Astrocyte of the cerebellum (primary cell): Measurements from ENCODE around the gene COL4A2.
A peak's percentile ranks its signal among the peaks of the same experiment; 100 is the strongest.

ENCODE experiments used
- DNase-seq: peaks from one replicate; pipeline ENCODE4 v3.0.0-alpha.2; 2011; ENCODE audit warnings: low read depth
- H3K4me3 ChIP-seq: 2 replicates; pipeline ENCODE4 v1.5.1; 2011; ENCODE audit warnings: mild to moderate bottlenecking, low read depth, low read length, moderate library complexity
- in situ Hi-C: cut with HindIII; loops from 2 replicates; pipeline ENCODE4 v1.10.0; 2017; ENCODE audit warnings: low sequenced_read_pairs
- TF ChIP-seq, protein P1 (sequence below): IDR thresholded peaks from 2 replicates; pipeline ENCODE4 v1.5.1; 2012; ENCODE audit warnings: low read length, low read depth, moderate library complexity, mild to moderate bottlenecking; ENCODE audit errors: missing control alignments

Gene COL4A2

GRCh38 chr13:110281736-110282135 lies 25.3 kb upstream of the COL4A2 start:
- no peak for DNase-seq
- TF ChIP-seq, protein P1, sequence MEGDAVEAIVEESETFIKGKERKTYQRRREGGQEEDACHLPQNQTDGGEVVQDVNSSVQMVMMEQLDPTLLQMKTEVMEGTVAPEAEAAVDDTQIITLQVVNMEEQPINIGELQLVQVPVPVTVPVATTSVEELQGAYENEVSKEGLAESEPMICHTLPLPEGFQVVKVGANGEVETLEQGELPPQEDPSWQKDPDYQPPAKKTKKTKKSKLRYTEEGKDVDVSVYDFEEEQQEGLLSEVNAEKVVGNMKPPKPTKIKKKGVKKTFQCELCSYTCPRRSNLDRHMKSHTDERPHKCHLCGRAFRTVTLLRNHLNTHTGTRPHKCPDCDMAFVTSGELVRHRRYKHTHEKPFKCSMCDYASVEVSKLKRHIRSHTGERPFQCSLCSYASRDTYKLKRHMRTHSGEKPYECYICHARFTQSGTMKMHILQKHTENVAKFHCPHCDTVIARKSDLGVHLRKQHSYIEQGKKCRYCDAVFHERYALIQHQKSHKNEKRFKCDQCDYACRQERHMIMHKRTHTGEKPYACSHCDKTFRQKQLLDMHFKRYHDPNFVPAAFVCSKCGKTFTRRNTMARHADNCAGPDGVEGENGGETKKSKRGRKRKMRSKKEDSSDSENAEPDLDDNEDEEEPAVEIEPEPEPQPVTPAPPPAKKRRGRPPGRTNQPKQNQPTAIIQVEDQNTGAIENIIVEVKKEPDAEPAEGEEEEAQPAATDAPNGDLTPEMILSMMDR = no peak
- in situ Hi-C loops = no loop called here
- H3K4me3 ChIP-seq = no peak overlapping the region

GRCh38 chr13:110282316-110282841 lies 24.7 kb upstream of the COL4A2 start:
- in situ Hi-C loops = no loop called here
- DNase-seq = no peak
- TF ChIP-seq, protein P1 = no peak
- no peak overlapping the region for H3K4me3 ChIP-seq

DNA sequence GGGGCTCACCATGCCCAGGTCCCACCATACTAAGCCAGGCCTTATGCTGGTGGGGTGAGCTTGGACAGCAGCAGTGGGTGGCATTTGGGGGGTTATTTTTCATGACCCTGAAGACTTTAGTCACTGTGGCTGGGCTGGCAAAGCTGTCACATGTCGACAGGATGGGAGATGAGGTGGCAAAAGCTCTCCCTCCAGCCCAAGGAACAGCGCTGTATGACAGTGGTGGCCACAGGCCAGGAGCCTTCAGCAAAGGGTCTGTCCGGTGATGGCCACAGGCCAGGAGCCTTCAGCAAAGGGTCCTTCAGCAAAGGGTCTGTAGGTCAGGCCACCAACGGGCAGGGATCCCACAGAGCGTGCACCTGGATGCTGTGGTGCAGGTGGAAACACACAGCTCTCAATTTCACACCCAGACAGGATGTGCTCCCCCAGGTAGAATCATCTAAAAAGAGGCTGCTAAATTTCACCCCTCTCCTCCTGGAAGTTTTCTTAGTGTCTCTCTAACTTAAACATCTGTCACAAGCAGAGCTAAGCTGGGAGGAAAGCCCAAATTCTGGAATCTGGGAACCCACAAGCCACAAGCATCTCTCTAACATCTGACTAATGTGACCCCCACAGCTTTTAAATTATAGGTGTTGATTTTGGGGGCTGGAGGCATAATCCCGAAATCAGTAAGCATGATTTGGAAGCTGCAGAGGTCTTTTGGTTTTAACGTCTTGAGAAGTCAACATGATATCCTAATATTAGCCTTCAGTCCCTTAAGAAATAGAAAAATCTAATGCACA lies 23.2 kb upstream of the COL4A2 start:
- in situ Hi-C loops = no loop called here
- peak; percentile 79 for DNase-seq

GRCh38 chr13:110284779-110285484 lies 22.2 kb upstream of the COL4A2 start:
- DNase-seq = no peak
- in situ Hi-C loops = no loop called here
- TF ChIP-seq, protein P1 = no peak
- no peak overlapping the region for H3K4me3 ChIP-seq

More for the DNA sequence above, 23.2 kb upstream of the COL4A2 start:
- TF ChIP-seq, protein P1 = no peak
- no peak overlapping the region for H3K4me3 ChIP-seq

DNA sequence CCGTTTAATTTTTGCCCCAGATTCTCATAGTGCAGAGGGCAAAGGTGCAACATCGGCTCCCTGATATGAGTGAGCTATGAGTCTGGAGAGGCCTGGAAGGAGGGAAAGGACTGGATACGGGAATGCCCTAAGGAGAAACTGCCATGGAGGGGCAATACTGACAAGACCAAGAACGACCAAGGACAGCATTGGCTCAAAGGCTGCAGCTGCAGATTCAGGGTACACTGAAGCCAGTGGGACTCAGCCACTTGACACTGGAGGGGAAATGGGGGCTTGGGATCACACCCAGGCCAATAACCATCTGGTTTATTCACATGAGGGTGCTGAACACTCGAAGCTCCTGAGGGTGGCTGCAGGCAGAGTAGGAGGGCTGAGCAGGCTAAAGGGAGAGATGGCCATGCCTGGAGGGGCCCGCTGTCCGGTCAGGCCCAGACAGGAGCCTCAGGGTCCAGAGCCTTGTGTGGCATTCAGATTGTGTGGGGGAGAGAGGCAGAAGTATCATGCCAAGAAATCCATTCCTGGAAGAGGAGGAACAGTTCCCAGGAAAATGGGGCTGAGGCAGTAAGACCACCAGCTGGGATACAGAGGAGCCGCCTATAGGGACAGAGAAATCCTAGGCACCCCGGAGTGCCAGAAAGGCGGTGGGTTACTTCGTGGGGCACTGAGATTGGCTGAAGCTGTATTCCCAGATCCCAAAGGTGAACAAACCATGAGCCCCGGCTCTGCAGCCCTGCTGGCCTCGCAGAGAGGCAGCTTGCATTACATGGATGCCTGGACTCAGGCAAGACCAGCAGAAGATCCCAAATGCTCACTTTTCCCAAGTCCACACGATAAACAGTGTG lies 20.9 kb upstream of the COL4A2 start:
- TF ChIP-seq, protein P1 = no peak
- in situ Hi-C loops = no loop called here
- DNase-seq = no peak
- no peak overlapping the region for H3K4me3 ChIP-seq
